Cardiac muscle cell (in vitro differentiated cells and primary cell): ENCODE measurements around the gene RAB3D. TPM values are rescaled to one million over a fixed set of nuclear protein-coding genes. Genes with fewer than 3 reads are reported as not detected.

Experiments used
- DNase-seq, 2 donors: peaks; one replicate each; pipeline versions ENCODE4 v3.0.0 to v3.0.0-alpha.2; 2010 to 2017; ENCODE audit warnings: low read depth in 1 of 2, low spot score in 1 of 2
- H3K27ac ChIP-seq: fragments of 200-600 bp; sonication (generic); 2 replicates; pipeline ENCODE4 v1.5.1; 2016
- H3K27me3 ChIP-seq: fragments of 200-600 bp; sonication (generic); 2 replicates; pipeline ENCODE4 v1.6.0; 2016; ENCODE audit warnings: control low read depth
- H3K36me3 ChIP-seq: fragments of 200-600 bp; sonication (generic); 2 replicates; pipeline ENCODE4 v1.5.1; 2016; ENCODE audit warnings: control low read depth
- H3K4me1 ChIP-seq: fragments of 200-600 bp; sonication (generic); 2 replicates; pipeline ENCODE4 v1.8.1; 2017; ENCODE audit warnings: low read depth, mild to moderate bottlenecking, mixed run types
- H3K4me3 ChIP-seq: fragments of 200-600 bp; sonication (generic); 2 replicates; pipeline ENCODE4 v1.5.1; 2016; ENCODE audit warnings: mild to moderate bottlenecking
- H3K9me3 ChIP-seq: fragments of 200-600 bp; sonication (generic); 2 replicates; pipeline ENCODE4 v1.5.1; 2017; ENCODE audit warnings: low read depth, mild to moderate bottlenecking, control low read depth
- polyA plus RNA-seq: library from polyadenylated mRNA; unstranded; fragments of >200 nt; fragmentation: Nextera tagmentation; extraction: Ambion mirVana; gene quantifications from 2 replicates; pipeline ENCODE4 v1.2.1, GENCODE V29; 2016
- total RNA-seq: library from RNA; depleted of rRNA; stranded (reverse); fragments of >200 nt; gene quantifications from 2 replicates; pipeline ENCODE4 v1.2.3, GENCODE V29; 2016
- TF ChIP-seq, protein P1 (sequence below): IDR thresholded peaks from 2 replicates; pipeline ENCODE4 v1.5.1; 2012; ENCODE audit warnings: low read depth, mild to moderate bottlenecking, low read length

RAB3D gene
- total and polyA plus RNA-seq, 2 experiments from 2014 or later, result 10.2 to 14.6 TPM

DNA sequence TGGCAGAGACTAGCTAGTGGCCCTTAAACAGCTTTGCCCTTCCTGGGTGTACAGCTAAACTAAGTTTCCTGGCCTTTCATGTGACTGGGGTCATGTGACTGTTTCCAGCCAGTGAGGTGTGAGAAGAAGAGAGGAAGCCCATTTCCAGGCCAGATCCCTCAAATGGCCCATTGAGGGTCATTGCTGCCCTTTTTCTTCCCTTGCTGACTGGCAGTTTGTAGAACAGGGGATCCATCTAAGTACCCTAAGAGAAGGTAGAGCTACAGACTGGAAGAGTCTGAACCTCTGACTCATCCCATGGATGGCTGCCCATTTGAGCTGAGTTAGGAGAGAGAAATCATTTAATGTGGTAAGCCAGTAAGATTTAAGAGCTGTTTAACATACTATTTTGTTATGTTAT, 37.8 kb upstream of the RAB3D start:
- peak in 1 of 2 donors; percentile 85 for DNase-seq
- H3K4me1 ChIP-seq, result peaks cover 6% of the 10 kb centered on the region
- H3K36me3 ChIP-seq, result no peaks in the 10 kb centered on the region
- TF ChIP-seq, protein P1, sequence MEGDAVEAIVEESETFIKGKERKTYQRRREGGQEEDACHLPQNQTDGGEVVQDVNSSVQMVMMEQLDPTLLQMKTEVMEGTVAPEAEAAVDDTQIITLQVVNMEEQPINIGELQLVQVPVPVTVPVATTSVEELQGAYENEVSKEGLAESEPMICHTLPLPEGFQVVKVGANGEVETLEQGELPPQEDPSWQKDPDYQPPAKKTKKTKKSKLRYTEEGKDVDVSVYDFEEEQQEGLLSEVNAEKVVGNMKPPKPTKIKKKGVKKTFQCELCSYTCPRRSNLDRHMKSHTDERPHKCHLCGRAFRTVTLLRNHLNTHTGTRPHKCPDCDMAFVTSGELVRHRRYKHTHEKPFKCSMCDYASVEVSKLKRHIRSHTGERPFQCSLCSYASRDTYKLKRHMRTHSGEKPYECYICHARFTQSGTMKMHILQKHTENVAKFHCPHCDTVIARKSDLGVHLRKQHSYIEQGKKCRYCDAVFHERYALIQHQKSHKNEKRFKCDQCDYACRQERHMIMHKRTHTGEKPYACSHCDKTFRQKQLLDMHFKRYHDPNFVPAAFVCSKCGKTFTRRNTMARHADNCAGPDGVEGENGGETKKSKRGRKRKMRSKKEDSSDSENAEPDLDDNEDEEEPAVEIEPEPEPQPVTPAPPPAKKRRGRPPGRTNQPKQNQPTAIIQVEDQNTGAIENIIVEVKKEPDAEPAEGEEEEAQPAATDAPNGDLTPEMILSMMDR, result no peak
- H3K9me3 ChIP-seq, result no peaks in the 10 kb centered on the region
- H3K4me3 ChIP-seq, result no peak overlapping the region
- H3K27me3 ChIP-seq, result no peaks in the 10 kb centered on the region
- no peak overlapping the region for H3K27ac ChIP-seq

GRCh38 chr19:11375143-11375948, 35.9 kb upstream of the RAB3D start:
- TF ChIP-seq, protein P1, result no peak
- peak in 1 of 2 donors; percentile 53 for DNase-seq
- H3K27ac ChIP-seq, result peak overlapping the region; percentile 69
- H3K27me3 ChIP-seq, result no peaks in the 10 kb centered on the region
- H3K4me1 ChIP-seq, result peaks cover 6% of the 10 kb centered on the region
- H3K4me3 ChIP-seq, result peak overlapping the region; percentile 19
- no peaks in the 10 kb centered on the region for H3K36me3 ChIP-seq
- H3K9me3 ChIP-seq, result no peaks in the 10 kb centered on the region

GRCh38 chr19:11374433-11375142, 35.1 kb upstream of the RAB3D start, which contains the start of gene SWSAP1:
TSS of gene SWSAP1 (plus strand) at chr19:11374666. CDS start at chr19:11374681, 15 bp downstream.
- Histone ChIP-seq H3K27me3 (no peaks in the 10 kb centered on the region), H3K36me3 (no peaks in the 10 kb centered on the region), H3K4me1 (peaks cover 6% of the 10 kb centered on the region), H3K4me3 (peak within 1 kb of the TSS; percentile 53), H3K9me3 (no peaks in the 10 kb centered on the region), H3K27ac (peak within 1 kb of the TSS; percentile 94)
- TF ChIP-seq, protein P1, result no peak
- DNase-seq, result peak; percentile 99 to 100

DNA sequence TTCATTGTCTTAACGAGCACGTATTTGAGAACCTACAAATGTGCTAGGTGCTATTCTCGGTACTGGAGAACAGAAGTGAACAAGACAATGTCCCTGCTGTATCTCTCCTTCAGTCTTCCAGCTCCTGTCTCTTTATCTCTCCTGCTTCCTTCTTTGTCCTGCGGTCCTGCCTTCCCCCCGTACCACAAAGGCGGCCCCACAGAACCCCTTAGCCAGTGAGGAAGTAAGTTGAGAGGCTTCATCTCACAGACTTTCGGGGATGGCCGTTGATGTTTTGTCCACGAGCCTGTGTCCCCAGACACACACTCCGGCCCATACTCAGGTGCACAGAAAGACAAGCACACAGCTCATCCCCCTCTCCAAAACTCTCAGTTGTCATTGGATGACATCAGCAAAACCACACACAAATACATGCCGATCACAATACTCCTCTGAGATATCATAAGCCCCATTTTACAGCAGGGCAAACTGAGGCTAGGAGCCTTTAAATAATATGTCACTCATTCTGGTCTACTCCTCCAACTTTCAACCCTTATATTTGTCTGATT, 34.5 kb upstream of the RAB3D start:
- DNase-seq, result no peak
- TF ChIP-seq, protein P1, result no peak
- Histone ChIP-seq H3K4me1 (peaks cover 6% of the 10 kb centered on the region), H3K27me3 (no peaks in the 10 kb centered on the region), H3K36me3 (no peaks in the 10 kb centered on the region), H3K27ac (peak overlapping the region; percentile 94), H3K9me3 (no peaks in the 10 kb centered on the region), H3K4me3 (peak overlapping the region; percentile 53)

GRCh38 chr19:11373166-11373884, 33.9 kb upstream of the RAB3D start:
- H3K27me3 ChIP-seq, result no peaks in the 10 kb centered on the region
- peak; percentile 53 to 89 for DNase-seq
- TF ChIP-seq, protein P1, result no peak
- no peaks in the 10 kb centered on the region for H3K36me3 ChIP-seq
- peaks cover 6% of the 10 kb centered on the region for H3K4me1 ChIP-seq
- H3K9me3 ChIP-seq, result no peaks in the 10 kb centered on the region
- peak overlapping the region; percentile 94 for H3K27ac ChIP-seq
- no peak overlapping the region for H3K4me3 ChIP-seq
